ENCODE results near the gene FGF5. TPM values are rescaled to one million over a fixed set of nuclear protein-coding genes. Genes with fewer than 3 reads are reported as not detected.

FGF5 gene
- total RNA-seq, 1 experiment from 2014 or later: not detected

DNA sequence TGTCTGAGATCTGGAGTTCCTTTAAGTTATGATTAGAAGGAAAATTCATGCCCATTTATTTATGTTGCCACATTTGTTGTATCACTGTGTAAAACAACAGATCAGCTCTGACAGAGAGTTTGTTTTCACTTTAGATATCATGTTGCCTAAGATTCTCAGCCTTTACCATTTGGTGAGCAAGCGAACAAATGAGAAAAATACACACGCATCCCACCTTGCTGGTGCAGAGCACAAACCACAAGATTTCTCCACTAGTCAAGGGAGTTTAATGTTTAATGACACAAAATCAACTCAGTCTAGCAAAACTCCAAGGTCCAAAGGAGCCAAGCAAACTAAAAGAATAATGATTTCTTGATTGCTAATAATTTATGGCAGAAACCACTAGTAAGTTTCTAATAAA, 27.7 kb downstream of the FGF5 start:
- TF ChIP-seq, protein P1, sequence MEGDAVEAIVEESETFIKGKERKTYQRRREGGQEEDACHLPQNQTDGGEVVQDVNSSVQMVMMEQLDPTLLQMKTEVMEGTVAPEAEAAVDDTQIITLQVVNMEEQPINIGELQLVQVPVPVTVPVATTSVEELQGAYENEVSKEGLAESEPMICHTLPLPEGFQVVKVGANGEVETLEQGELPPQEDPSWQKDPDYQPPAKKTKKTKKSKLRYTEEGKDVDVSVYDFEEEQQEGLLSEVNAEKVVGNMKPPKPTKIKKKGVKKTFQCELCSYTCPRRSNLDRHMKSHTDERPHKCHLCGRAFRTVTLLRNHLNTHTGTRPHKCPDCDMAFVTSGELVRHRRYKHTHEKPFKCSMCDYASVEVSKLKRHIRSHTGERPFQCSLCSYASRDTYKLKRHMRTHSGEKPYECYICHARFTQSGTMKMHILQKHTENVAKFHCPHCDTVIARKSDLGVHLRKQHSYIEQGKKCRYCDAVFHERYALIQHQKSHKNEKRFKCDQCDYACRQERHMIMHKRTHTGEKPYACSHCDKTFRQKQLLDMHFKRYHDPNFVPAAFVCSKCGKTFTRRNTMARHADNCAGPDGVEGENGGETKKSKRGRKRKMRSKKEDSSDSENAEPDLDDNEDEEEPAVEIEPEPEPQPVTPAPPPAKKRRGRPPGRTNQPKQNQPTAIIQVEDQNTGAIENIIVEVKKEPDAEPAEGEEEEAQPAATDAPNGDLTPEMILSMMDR (conservative IDR thresholded peaks at IDR 0.05): no peak
- TF ChIP-seq EZH2 (IDR thresholded peaks at IDR 0.05; ENCODE audit: low read depth): no peak
- Histone ChIP-seq H3K4me3 (no peak overlapping the region), H2AFZ (no peak overlapping the region), H3K4me1 (replicated peaks; ENCODE audit: insufficient read depth) (no peaks in the 10 kb centered on the region), H3K36me3 (ENCODE audit: low read depth) (no peaks in the 10 kb centered on the region), H3K27ac (no peak overlapping the region), H3K79me2 (ENCODE audit: low read depth) (no peaks in the 10 kb centered on the region), H3K9me3 (ENCODE audit: insufficient read depth, low read depth) (no peaks in the 10 kb centered on the region), H3K9me2 (ENCODE audit: insufficient read depth) (no peaks in the 10 kb centered on the region), H3K27me3 (ENCODE audit: insufficient read depth, low read depth) (no peaks in the 10 kb centered on the region), H4K20me1 (ENCODE audit: insufficient read depth) (no peaks in the 10 kb centered on the region), H3K4me2 (no peak overlapping the region), H3F3A (ENCODE audit: insufficient read depth, low read depth) (no peaks in the 10 kb centered on the region)
- intact Hi-C loops (cut with micrococcal nuclease; ENCODE audit: unreplicated experiment): no loop called here
- ChIA-PET POLR2A (ENCODE audit: unreplicated experiment) (interaction anchor here (0.7 kb wide), 1 partner anchor 29 kb away, joined by 3 read pairs; no protein-coding TSS in a partner anchor), CTCF (no interaction called here)
- DNase-seq: no peak
- BruUV-seq (replicated peaks): no TSS peak

DNA sequence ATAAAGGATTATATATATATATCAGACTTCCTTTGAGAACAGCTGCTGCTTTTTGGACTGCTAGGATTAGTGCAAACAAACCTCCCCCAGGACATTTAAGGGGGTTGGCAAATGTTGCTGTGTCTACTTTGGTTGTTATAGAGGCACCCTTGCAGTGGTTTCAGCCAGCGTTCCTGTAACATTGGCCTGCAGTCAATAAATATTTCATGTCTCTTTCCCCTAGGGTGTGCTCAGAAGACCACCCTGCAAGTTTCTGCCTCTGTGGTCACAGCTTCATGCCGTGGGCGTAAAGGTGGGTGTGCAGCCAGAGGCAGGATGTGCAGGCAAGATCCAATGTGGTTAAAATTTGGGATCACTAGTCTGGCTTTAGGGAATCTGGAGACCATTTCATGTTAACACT, 28.9 kb downstream of the FGF5 start:
- Histone ChIP-seq H3F3A (ENCODE audit: insufficient read depth, low read depth) (no peaks in the 10 kb centered on the region), H3K9me2 (ENCODE audit: insufficient read depth) (no peaks in the 10 kb centered on the region), H3K79me2 (ENCODE audit: low read depth) (no peaks in the 10 kb centered on the region), H3K27me3 (ENCODE audit: insufficient read depth, low read depth) (no peaks in the 10 kb centered on the region), H3K4me1 (replicated peaks; ENCODE audit: insufficient read depth) (no peaks in the 10 kb centered on the region), H3K27ac (no peak overlapping the region), H3K4me3 (no peak overlapping the region), H3K9me3 (ENCODE audit: insufficient read depth, low read depth) (no peaks in the 10 kb centered on the region), H3K4me2 (no peak overlapping the region), H4K20me1 (ENCODE audit: insufficient read depth) (no peaks in the 10 kb centered on the region), H2AFZ (no peak overlapping the region), H3K36me3 (ENCODE audit: low read depth) (no peaks in the 10 kb centered on the region)
- ChIA-PET POLR2A (ENCODE audit: unreplicated experiment) (no interaction called here), CTCF (no interaction called here)
- no peak for DNase-seq
- intact Hi-C loops (cut with micrococcal nuclease; ENCODE audit: unreplicated experiment): no loop called here
- no TSS peak for BruUV-seq (replicated peaks)
- TF ChIP-seq EZH2 (IDR thresholded peaks at IDR 0.05; ENCODE audit: low read depth): no peak
- TF ChIP-seq, protein P1 (conservative IDR thresholded peaks at IDR 0.05): no peak

DNA sequence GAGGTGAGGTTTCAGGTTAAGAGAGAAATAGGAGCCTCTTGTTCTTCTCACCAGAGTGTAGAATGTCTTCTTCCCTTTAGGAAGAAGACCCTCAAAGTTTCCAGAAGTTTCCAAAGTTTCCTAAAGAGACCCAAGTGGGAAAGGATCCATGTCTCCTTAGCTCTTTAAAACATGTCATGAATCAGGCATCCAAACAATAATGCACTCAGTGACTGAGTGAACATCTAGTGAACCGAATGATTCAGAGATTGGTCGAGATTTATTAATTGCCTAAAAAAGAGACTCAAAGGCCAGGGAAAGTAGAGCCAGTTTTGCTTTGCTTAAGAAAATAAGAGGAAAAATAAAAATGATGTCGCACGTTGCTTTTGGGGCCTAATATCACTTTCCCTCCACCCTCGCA, 29.4 kb downstream of the FGF5 start:
- no peaks in the 10 kb centered on the region for H3K4me1 ChIP-seq (replicated peaks; ENCODE audit: insufficient read depth)
- H2AFZ ChIP-seq: no peak overlapping the region
- no peak for DNase-seq
- H3K79me2 ChIP-seq (ENCODE audit: low read depth): no peaks in the 10 kb centered on the region
- H3F3A ChIP-seq (ENCODE audit: insufficient read depth, low read depth): no peaks in the 10 kb centered on the region
- intact Hi-C loops (cut with micrococcal nuclease; ENCODE audit: unreplicated experiment): no loop called here
- no peak overlapping the region for H3K4me3 ChIP-seq
- TF ChIP-seq EZH2 (IDR thresholded peaks at IDR 0.05; ENCODE audit: low read depth): no peak
- TF ChIP-seq, protein P1 (conservative IDR thresholded peaks at IDR 0.05): no peak
- BruUV-seq (replicated peaks): no TSS peak
- no peak overlapping the region for H3K4me2 ChIP-seq
- ChIA-PET CTCF (no interaction called here), POLR2A (ENCODE audit: unreplicated experiment) (no interaction called here)
- no peaks in the 10 kb centered on the region for H3K9me2 ChIP-seq (ENCODE audit: insufficient read depth)
- no peaks in the 10 kb centered on the region for H3K27me3 ChIP-seq (ENCODE audit: insufficient read depth, low read depth)
- no peak overlapping the region for H3K27ac ChIP-seq
- H3K36me3 ChIP-seq (ENCODE audit: low read depth): no peaks in the 10 kb centered on the region
- no peaks in the 10 kb centered on the region for H3K9me3 ChIP-seq (ENCODE audit: insufficient read depth, low read depth)
- H4K20me1 ChIP-seq (ENCODE audit: insufficient read depth): no peaks in the 10 kb centered on the region

All from PC-9 (cell line).